ENCODE results near the gene CTSF. TPM values are rescaled to one million over a fixed set of nuclear protein-coding genes. Genes with fewer than 3 reads are reported as not detected.

The CTSF gene
- total RNA-seq, 4 donors from 2014 or later = 49.1 to 87.0 (median 60.6) TPM

- Histone ChIP-seq H3K36me3 (peaks cover 0 to 17% of the 10 kb centered on the region in 2 donors), H3K4me1 (peaks cover 6 to 10% of the 10 kb centered on the region in 2 donors), H3K4me3 (no peak overlapping the region), H3K9me3 (no peaks in the 10 kb centered on the region), H3K27me3 (peaks cover 0 to 6% (median 0%) of the 10 kb centered on the region in 3 donors), H3K27ac (peak overlapping the region in 2 of 4 donors; percentile 44 to 46)
- peak in 1 of 2 donors; percentile 20 for ATAC-seq
- intact Hi-C loops (cut with DNase I; ENCODE audit: low total_unique reads) = no loop called here
- DNase-seq = no peak
- in situ Hi-C loops (cut with MboI; ENCODE audit: low sequenced_read_pairs in 4 of 4) = no loop called here
- TF ChIP-seq POLR2A (IDR thresholded peaks at IDR 0.05) (no peak), CTCF (IDR thresholded peaks at IDR 0.05 in 4 of 5, conservative IDR thresholded peaks at IDR 0.05 in 1 of 5) (no peak)
Measured at GRCh38 chr11:66559142-66559865, 9.1 kb downstream of the CTSF start.

- H3K27me3 ChIP-seq = peaks cover 0 to 6% (median 0%) of the 10 kb centered on the region in 3 donors
- in situ Hi-C loops (cut with MboI; ENCODE audit: low sequenced_read_pairs in 4 of 4) (no loop called here), intact Hi-C loops (cut with DNase I; ENCODE audit: low total_unique reads) (no loop called here)
- ATAC-seq = no peak
- H3K36me3 ChIP-seq = peaks cover 0 to 5% of the 10 kb centered on the region in 2 donors
- H3K9me3 ChIP-seq = no peaks in the 10 kb centered on the region
- DNase-seq = no peak
- peaks cover 6 to 10% of the 10 kb centered on the region in 2 donors for H3K4me1 ChIP-seq
- H3K4me3 ChIP-seq = no peak overlapping the region
- TF ChIP-seq CTCF (IDR thresholded peaks at IDR 0.05 in 4 of 5, conservative IDR thresholded peaks at IDR 0.05 in 1 of 5) (no peak), POLR2A (IDR thresholded peaks at IDR 0.05) (no peak)
- peak overlapping the region in 1 of 4 donors; percentile 46 for H3K27ac ChIP-seq
Measured at GRCh38 chr11:66557733-66558326, 10.6 kb downstream of the CTSF start.

GRCh38 chr11:66556086-66556485, 12.3 kb downstream of the CTSF start:
- Histone ChIP-seq H3K36me3 (no peaks in the 10 kb centered on the region), H3K27ac (peak overlapping the region in 1 of 4 donors; percentile 34), H3K4me1 (peaks cover 6 to 10% of the 10 kb centered on the region in 2 donors), H3K9me3 (no peaks in the 10 kb centered on the region), H3K4me3 (no peak overlapping the region), H3K27me3 (peaks cover 0 to 6% (median 0%) of the 10 kb centered on the region in 3 donors)
- no peak for TF ChIP-seq CTCF (IDR thresholded peaks at IDR 0.05 in 4 of 5, conservative IDR thresholded peaks at IDR 0.05 in 1 of 5)
- TF ChIP-seq POLR2A (IDR thresholded peaks at IDR 0.05) = no peak
- intact Hi-C loops (cut with DNase I; ENCODE audit: low total_unique reads) = no loop called here
- DNase-seq (no peak), ATAC-seq (no peak)
- in situ Hi-C loops (cut with MboI; ENCODE audit: low sequenced_read_pairs in 4 of 4) = no loop called here

- Histone ChIP-seq H3K36me3 (no peaks in the 10 kb centered on the region), H3K27me3 (peaks cover 0 to 6% (median 0%) of the 10 kb centered on the region in 3 donors), H3K27ac (no peak overlapping the region), H3K4me3 (no peak overlapping the region), H3K4me1 (peaks cover 6 to 10% of the 10 kb centered on the region in 2 donors), H3K9me3 (no peaks in the 10 kb centered on the region)
- in situ Hi-C loops (cut with MboI; ENCODE audit: low sequenced_read_pairs in 4 of 4) = no loop called here
- TF ChIP-seq CTCF (IDR thresholded peaks at IDR 0.05 in 4 of 5, conservative IDR thresholded peaks at IDR 0.05 in 1 of 5) = no peak
- TF ChIP-seq POLR2A (IDR thresholded peaks at IDR 0.05) = no peak
- intact Hi-C loops (cut with DNase I; ENCODE audit: low total_unique reads) = no loop called here
- ATAC-seq = no peak
- no peak for DNase-seq
Measured at GRCh38 chr11:66555416-66555815, 13.0 kb downstream of the CTSF start.

Measured in gastrocnemius medialis (tissue), 4 donors.